H9 (cell line): ENCODE measurements around the gene HCFC1. TPM values are rescaled to one million over a fixed set of nuclear protein-coding genes. Genes with fewer than 3 reads are reported as not detected.

Source experiments
- DNase-seq: peaks from one replicate; pipeline ENCODE4 v3.0.0-alpha.2; 2017
- H2AFZ ChIP-seq: one replicate; pipeline ENCODE4 v1.6.1; 2013; ENCODE audit warnings: mild to moderate bottlenecking, low read length, control low read depth, moderate library complexity
- H2AK5ac ChIP-seq: 2 replicates; pipeline ENCODE4 v1.6.1; 2013; ENCODE audit warnings: low read length, control low read depth, mixed read lengths; ENCODE audit not compliant: insufficient read length
- H2BK120ac ChIP-seq: one replicate; pipeline ENCODE4 v1.6.1; 2013; ENCODE audit warnings: low read depth, mild to moderate bottlenecking, low read length, control low read depth, inconsistent platforms; ENCODE audit not compliant: poor library complexity, severe bottlenecking
- H2BK12ac ChIP-seq: 2 replicates; pipeline ENCODE4 v1.6.1; 2013; ENCODE audit warnings: low read length, control low read depth, mixed read lengths, low read depth; ENCODE audit not compliant: insufficient read length
- H2BK15ac ChIP-seq: 2 replicates; pipeline ENCODE4 v1.6.1; 2013; ENCODE audit warnings: low read depth, low read length, control low read depth
- H2BK20ac ChIP-seq: one replicate; pipeline ENCODE4 v1.6.1; 2013; ENCODE audit warnings: low read depth, mild to moderate bottlenecking, low read length, control low read depth, inconsistent platforms; ENCODE audit not compliant: poor library complexity, severe bottlenecking
- H2BK5ac ChIP-seq: 2 replicates; pipeline ENCODE4 v1.6.1; 2013; ENCODE audit warnings: low read length, control low read depth, mixed read lengths; ENCODE audit not compliant: insufficient read length
- H3K14ac ChIP-seq: 2 replicates; pipeline ENCODE4 v1.6.1; 2013; ENCODE audit warnings: low read length, control low read depth; ENCODE audit not compliant: insufficient read depth
- H3K18ac ChIP-seq: 2 replicates; pipeline ENCODE4 v1.6.1; 2013; ENCODE audit warnings: low read depth, mild to moderate bottlenecking, mixed read lengths, low read length, control low read depth; ENCODE audit not compliant: insufficient read length
- H3K23ac ChIP-seq: 2 replicates; pipeline ENCODE4 v1.6.1; 2013; ENCODE audit warnings: low read length, control low read depth, mixed read lengths, low read depth; ENCODE audit not compliant: insufficient read length
- H3K23me2 ChIP-seq: 2 replicates; pipeline ENCODE4 v1.6.1; 2013; ENCODE audit warnings: low read depth, mild to moderate bottlenecking, mixed read lengths, low read length, control low read depth; ENCODE audit not compliant: insufficient read length, poor library complexity, severe bottlenecking
- H3K27ac ChIP-seq: 2 replicates; pipeline ENCODE4 v1.5.1; 2013; ENCODE audit warnings: low read length, control low read depth, mixed read lengths, low read depth; ENCODE audit not compliant: insufficient read length
- H3K27me3 ChIP-seq: 2 replicates; pipeline ENCODE4 v1.6.1; 2013; ENCODE audit warnings: low read length, control low read depth, inconsistent platforms; ENCODE audit not compliant: insufficient read depth
- H3K4ac ChIP-seq: 2 replicates; pipeline ENCODE4 v1.6.1; 2013; ENCODE audit warnings: low read depth, mild to moderate bottlenecking, control low read depth, inconsistent platforms, low read length, moderate library complexity
- H3K4me1 ChIP-seq: 2 replicates; pipeline ENCODE4 v1.6.1; 2013; ENCODE audit warnings: low read length, control low read depth, inconsistent platforms; ENCODE audit not compliant: insufficient read depth
- H3K4me2 ChIP-seq: 2 replicates; pipeline ENCODE4 v1.6.1; 2013; ENCODE audit warnings: low read length, control low read depth, mixed read lengths; ENCODE audit not compliant: insufficient read length, insufficient read depth
- H3K56ac ChIP-seq: 2 replicates; pipeline ENCODE4 v1.6.1; 2013; ENCODE audit warnings: low read depth, mild to moderate bottlenecking, mixed read lengths, low read length, control low read depth; ENCODE audit not compliant: insufficient read length
- H3K79me1 ChIP-seq: 2 replicates; pipeline ENCODE4 v1.6.1; 2013; ENCODE audit warnings: low read depth, mild to moderate bottlenecking, moderate library complexity, low read length, control low read depth, inconsistent platforms; ENCODE audit not compliant: insufficient read depth, poor library complexity, severe bottlenecking
- H3K79me2 ChIP-seq: 2 replicates; pipeline ENCODE4 v1.6.1; 2013; ENCODE audit warnings: low read length, control low read depth, inconsistent platforms; ENCODE audit not compliant: insufficient read depth
- H3K9ac ChIP-seq: 2 replicates; pipeline ENCODE4 v1.6.1; 2013; ENCODE audit warnings: low read length, control low read depth, mixed read lengths; ENCODE audit not compliant: insufficient read length; ENCODE audit errors: extremely low read depth
- H3K9me3 ChIP-seq: one replicate; pipeline ENCODE4 v1.6.1; 2013; ENCODE audit warnings: low read depth, low read length, inconsistent platforms; ENCODE audit not compliant: control insufficient read depth
- H3T11ph ChIP-seq: one replicate; pipeline ENCODE4 v1.6.1; 2013; ENCODE audit warnings: mild to moderate bottlenecking, low read length, control low read depth, inconsistent platforms
- H4K20me1 ChIP-seq: one replicate; pipeline ENCODE4 v1.6.1; 2013; ENCODE audit not compliant: control insufficient read depth, insufficient read length, insufficient read depth
- H4K5ac ChIP-seq: 2 replicates; pipeline ENCODE4 v1.6.1; 2013; ENCODE audit warnings: low read depth, mild to moderate bottlenecking, mixed read lengths, low read length, control low read depth; ENCODE audit not compliant: insufficient read length
- H4K8ac ChIP-seq: replicated peaks from 2 replicates; pipeline ENCODE4 v1.6.1; 2013; ENCODE audit warnings: low read length, control low read depth, mixed read lengths, low read depth; ENCODE audit not compliant: insufficient read length
- H4K91ac ChIP-seq: 2 replicates; pipeline ENCODE4 v1.6.1; 2013; ENCODE audit warnings: low read depth, mild to moderate bottlenecking, moderate library complexity, mixed read lengths, low read length, control low read depth; ENCODE audit not compliant: insufficient read length
- H3K27ac Mint-ChIP-seq, 3 experiments: 2 replicates in 2 of 3; 3 replicates in 1 of 3; pipeline ENCODE4 v1.8.0; 2020 to 2021; ENCODE audit warnings: mixed read lengths in 3 of 3, mild to moderate bottlenecking in 1 of 3, moderate library complexity in 1 of 3
- H3K27me3 Mint-ChIP-seq: 2 replicates; pipeline ENCODE4 v1.8.0; 2021; ENCODE audit warnings: low read depth, mild to moderate bottlenecking, moderate library complexity, mixed read lengths
- H3K36me3 Mint-ChIP-seq, 3 experiments: 2 replicates in 2 of 3; 3 replicates in 1 of 3; pipeline ENCODE4 v1.8.0; 2020 to 2021; ENCODE audit warnings: low read depth in 3 of 3, mixed read lengths in 3 of 3; ENCODE audit not compliant: insufficient read depth in 1 of 3
- H3K4me1 Mint-ChIP-seq, 2 experiments: 2 replicates each; pipeline ENCODE4 v1.8.0; 2020; ENCODE audit warnings: mixed read lengths in 2 of 2
- H3K4me3 Mint-ChIP-seq, 2 experiments: 2 replicates in 1 of 2; 3 replicates in 1 of 2; pipeline ENCODE4 v1.8.0; 2020 to 2021; ENCODE audit warnings: mild to moderate bottlenecking in 2 of 2, mixed read lengths in 2 of 2, moderate library complexity in 1 of 2
- H3K9me3 Mint-ChIP-seq, 2 experiments: 2 replicates in 1 of 2; 3 replicates in 1 of 2; pipeline ENCODE4 v1.8.0; 2020; ENCODE audit warnings: mild to moderate bottlenecking in 2 of 2, mixed read lengths in 2 of 2, moderate library complexity in 1 of 2
- WGBS: extraction: QIAGEN DNeasy Blood & Tissue Kit; methylation state at CpG from one replicate; pipeline ENCODE4 v1.1.7; 2013; ENCODE audit warnings: missing lambda C conversion rate, low lambda C conversion rate, mixed read lengths; ENCODE audit not compliant: insufficient read length; ENCODE audit errors: extremely low coverage; 5-methylcytosine and 5-hydroxymethylcytosine counted together
- total RNA-seq: library from RNA; stranded (reverse); gene quantifications from 2 replicates; pipeline ENCODE4 v1.2.1, GENCODE V29; 2021
- TF ChIP-seq, protein P1 (sequence below): fragments of 200-600 bp; sonication (generic); conservative IDR thresholded peaks from 3 replicates; pipeline ENCODE4 v1.8.0; 2021; ENCODE audit warnings: antibody characterized with exemption, mild to moderate bottlenecking

Gene HCFC1
- total RNA-seq, 1 experiment from 2014 or later: 144 TPM

DNA sequence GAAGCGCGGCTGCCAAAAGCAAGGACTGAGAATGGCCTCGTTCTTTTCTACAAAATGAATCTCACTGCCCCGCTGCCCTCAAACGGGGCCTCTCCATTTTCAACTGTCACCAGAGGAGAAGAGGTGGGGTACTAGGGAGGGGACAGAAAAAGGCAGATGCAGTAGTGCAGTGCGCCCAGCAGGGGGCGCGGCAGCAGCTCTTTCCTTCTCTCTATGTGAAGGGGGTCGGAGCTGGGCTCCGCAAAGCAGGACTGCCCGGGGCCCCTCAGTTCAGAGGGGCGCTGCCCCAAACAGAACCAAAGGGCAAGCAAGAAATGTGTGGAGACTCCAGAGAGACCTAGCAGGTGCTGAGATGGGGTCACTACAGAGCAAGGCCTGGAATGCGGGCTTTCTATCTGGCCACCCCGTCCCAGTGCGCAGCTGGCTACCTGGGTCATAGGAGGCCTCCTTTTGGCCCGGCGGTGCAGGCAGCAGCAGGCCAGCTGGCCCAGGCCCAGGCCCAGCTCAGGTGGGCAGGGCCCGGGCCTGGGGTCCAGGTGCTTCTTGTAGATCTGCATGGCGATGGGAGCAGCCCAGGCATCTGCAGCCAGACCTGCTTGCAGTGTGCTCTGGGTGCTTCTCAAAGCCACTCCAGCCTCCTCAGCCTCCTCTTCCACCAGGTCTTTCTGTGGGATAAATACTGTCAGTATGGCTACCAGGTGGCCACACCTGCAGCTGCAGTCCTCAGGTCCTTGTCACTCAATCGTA lies 42.2 kb upstream of the HCFC1 start:
- WGBS: no CpG with 5 or more reads among the region's 20 CpGs
- Histone ChIP-seq H3K9me3 (no peaks in the 10 kb centered on the region), H2BK12ac (no peak overlapping the region), H3K14ac (no peak overlapping the region), H3K27me3 (no peaks in the 10 kb centered on the region), H2BK20ac (no peak overlapping the region), H4K91ac (no peak overlapping the region), H4K5ac (no peak overlapping the region), H2AFZ (no peak overlapping the region), H3K4me1 (no peaks in the 10 kb centered on the region), H3K9ac (no peak overlapping the region), H3K79me2 (no peaks in the 10 kb centered on the region), H3K4ac (no peak overlapping the region), H3K23me2 (peaks cover 1% of the 10 kb centered on the region), H4K8ac (no peak overlapping the region), H2BK15ac (no peak overlapping the region), H4K20me1 (peaks cover 5% of the 10 kb centered on the region), H3K18ac (no peak overlapping the region), H3K56ac (no peak overlapping the region), H2BK5ac (no peak overlapping the region), H3K79me1 (no peaks in the 10 kb centered on the region), H2AK5ac (no peak overlapping the region), H3K27ac (no peak overlapping the region), H3K4me2 (no peak overlapping the region), H3K23ac (no peak overlapping the region), H2BK120ac (no peak overlapping the region), H3T11ph (no peak overlapping the region)
- Mint-ChIP-seq H3K27ac (no peak overlapping the region), H3K27me3 (no peaks in the 10 kb centered on the region), H3K4me1 (peaks cover 2 to 12% of the 10 kb centered on the region in 2 experiments; a peak in 3 of 4 replicates), H3K4me3 (no peak overlapping the region), H3K9me3 (peaks cover 54 to 69% of the 10 kb centered on the region in 2 experiments), H3K36me3 (peaks cover 9 to 67% (median 24%) of the 10 kb centered on the region in 3 experiments)
- peak; percentile 63 for DNase-seq
- TF ChIP-seq, protein P1, sequence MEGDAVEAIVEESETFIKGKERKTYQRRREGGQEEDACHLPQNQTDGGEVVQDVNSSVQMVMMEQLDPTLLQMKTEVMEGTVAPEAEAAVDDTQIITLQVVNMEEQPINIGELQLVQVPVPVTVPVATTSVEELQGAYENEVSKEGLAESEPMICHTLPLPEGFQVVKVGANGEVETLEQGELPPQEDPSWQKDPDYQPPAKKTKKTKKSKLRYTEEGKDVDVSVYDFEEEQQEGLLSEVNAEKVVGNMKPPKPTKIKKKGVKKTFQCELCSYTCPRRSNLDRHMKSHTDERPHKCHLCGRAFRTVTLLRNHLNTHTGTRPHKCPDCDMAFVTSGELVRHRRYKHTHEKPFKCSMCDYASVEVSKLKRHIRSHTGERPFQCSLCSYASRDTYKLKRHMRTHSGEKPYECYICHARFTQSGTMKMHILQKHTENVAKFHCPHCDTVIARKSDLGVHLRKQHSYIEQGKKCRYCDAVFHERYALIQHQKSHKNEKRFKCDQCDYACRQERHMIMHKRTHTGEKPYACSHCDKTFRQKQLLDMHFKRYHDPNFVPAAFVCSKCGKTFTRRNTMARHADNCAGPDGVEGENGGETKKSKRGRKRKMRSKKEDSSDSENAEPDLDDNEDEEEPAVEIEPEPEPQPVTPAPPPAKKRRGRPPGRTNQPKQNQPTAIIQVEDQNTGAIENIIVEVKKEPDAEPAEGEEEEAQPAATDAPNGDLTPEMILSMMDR: peak; percentile 78
